Gastroesophageal sphincter (tissue), 4 donors: Measurements from ENCODE around the gene WWC1. TPM values are rescaled to one million over a fixed set of nuclear protein-coding genes. Genes with fewer than 3 reads are reported as not detected.
A peak's percentile ranks its signal among the peaks of the same experiment; 100 is the strongest.

Source experiments
- ATAC-seq: fragments of 150-250 bp; one replicate; pipeline ENCODE4 v1.9.1; 2016; ENCODE audit warnings: mild to moderate bottlenecking, moderate library complexity
- H3K27ac ChIP-seq, 4 donors: fragments of 200-600 bp; sonication (generic) in 3 of 4; 1 replicate in 3 of 4; 2 replicates in 1 of 4; pipeline ENCODE4 v1.5.1; 2016 to 2019
- H3K27me3 ChIP-seq: fragments of 200-600 bp; sonication (generic); one replicate; pipeline ENCODE4 v1.5.1; 2019
- H3K36me3 ChIP-seq, 2 donors: fragments of 200-600 bp; sonication (generic); one replicate each; pipeline ENCODE4 v1.5.1; 2019; ENCODE audit warnings: control low read depth in 1 of 2
- H3K4me1 ChIP-seq, 3 donors: fragments of 200-600 bp; sonication (generic); 1 replicate in 2 of 3; 2 replicates in 1 of 3; pipeline ENCODE4 v1.5.1; 2016 to 2019; ENCODE audit warnings: control low read depth in 2 of 3
- H3K4me3 ChIP-seq, 2 donors: fragments of 200-600 bp; sonication (generic); one replicate each; pipeline ENCODE4 v1.5.1; 2019; ENCODE audit warnings: mild to moderate bottlenecking in 1 of 2, moderate library complexity in 1 of 2
- H3K9me3 ChIP-seq, 3 donors: fragments of 200-600 bp; sonication (generic); one replicate each; pipeline ENCODE4 v1.5.1; 2017 to 2019; ENCODE audit warnings: control low read depth in 2 of 3
- EP300 ChIP-seq: sonication (generic); formaldehyde crosslinking; IDR thresholded peaks from one replicate; pipeline ENCODE4 v1.6.1; 2017; ENCODE audit warnings: antibody characterized with exemption, mild to moderate bottlenecking
- POLR2A ChIP-seq, 2 donors: fragments of 450-650 bp; IDR thresholded peaks; one replicate each; pipeline ENCODE4 v1.6.1; 2017; ENCODE audit warnings: antibody characterized with exemption in 2 of 2, mild to moderate bottlenecking in 2 of 2, moderate library complexity in 1 of 2
- POLR2AphosphoS5 ChIP-seq: sonication (generic); formaldehyde crosslinking; IDR thresholded peaks from one replicate; pipeline ENCODE4 v1.6.1; 2017; ENCODE audit warnings: antibody characterized with exemption
- WGBS, 2 donors: methylation state at CpG; one replicate each; pipeline ENCODE4 v1.1.5; 2018; ENCODE audit warnings: low coverage in 1 of 2; 5-methylcytosine and 5-hydroxymethylcytosine counted together
- total RNA-seq, 4 donors: library from RNA; depleted of rRNA; stranded (reverse); fragments of >200 nt; gene quantifications; one replicate each; pipeline ENCODE4 v1.1.0, GENCODE V29; 2016
- TF ChIP-seq, protein P1 (sequence below), 4 experiments: fragments of 200-600 bp in 2 of 4; fragments of 450-650 bp in 2 of 4; sonication (generic) in 1 of 4; IDR thresholded peaks; one replicate each; pipeline ENCODE4 v1.5.1; 2017 to 2019; ENCODE audit warnings: antibody characterized with exemption in 4 of 4, mild to moderate bottlenecking in 2 of 4, moderate library complexity in 2 of 4

The WWC1 gene
- total RNA-seq, 4 donors from 2014 or later: 0.67 to 6.9 (median 3.8) TPM

DNA sequence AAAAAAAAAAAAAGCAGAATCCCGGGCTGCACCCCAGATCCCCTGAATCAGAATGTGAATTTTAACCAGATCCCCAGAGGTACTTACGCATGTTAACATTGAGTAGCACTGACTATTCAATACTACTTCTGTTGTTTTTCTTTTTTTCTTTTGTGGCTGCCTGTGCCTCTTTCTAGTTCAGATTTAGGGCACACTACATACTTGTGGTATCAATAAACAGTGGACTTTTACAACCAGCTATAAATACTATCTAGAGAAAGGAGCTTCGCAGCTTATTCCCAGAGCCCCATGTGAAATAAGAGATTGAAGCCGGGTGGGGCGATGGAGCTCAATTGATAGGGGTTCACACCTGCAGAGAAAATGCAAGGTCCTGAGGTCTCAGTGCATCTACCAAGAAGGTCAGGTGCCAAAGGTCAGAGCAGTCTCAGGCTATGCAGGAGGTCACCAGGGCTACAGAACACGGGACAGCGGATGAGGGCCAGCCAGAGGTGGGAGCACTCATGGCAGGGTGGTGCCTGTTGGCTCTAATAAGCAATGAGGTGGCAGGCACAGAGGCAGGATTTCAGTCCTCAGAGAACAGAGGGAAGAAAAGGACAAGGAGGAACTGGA lies 22.3 kb downstream of the WWC1 start:
- H3K4me3 ChIP-seq: no peak overlapping the region
- H3K4me1 ChIP-seq: no peaks in the 10 kb centered on the region
- no peaks in the 10 kb centered on the region for H3K36me3 ChIP-seq
- no peaks in the 10 kb centered on the region for H3K9me3 ChIP-seq
- no peaks in the 10 kb centered on the region for H3K27me3 ChIP-seq
- TF ChIP-seq, protein P1, sequence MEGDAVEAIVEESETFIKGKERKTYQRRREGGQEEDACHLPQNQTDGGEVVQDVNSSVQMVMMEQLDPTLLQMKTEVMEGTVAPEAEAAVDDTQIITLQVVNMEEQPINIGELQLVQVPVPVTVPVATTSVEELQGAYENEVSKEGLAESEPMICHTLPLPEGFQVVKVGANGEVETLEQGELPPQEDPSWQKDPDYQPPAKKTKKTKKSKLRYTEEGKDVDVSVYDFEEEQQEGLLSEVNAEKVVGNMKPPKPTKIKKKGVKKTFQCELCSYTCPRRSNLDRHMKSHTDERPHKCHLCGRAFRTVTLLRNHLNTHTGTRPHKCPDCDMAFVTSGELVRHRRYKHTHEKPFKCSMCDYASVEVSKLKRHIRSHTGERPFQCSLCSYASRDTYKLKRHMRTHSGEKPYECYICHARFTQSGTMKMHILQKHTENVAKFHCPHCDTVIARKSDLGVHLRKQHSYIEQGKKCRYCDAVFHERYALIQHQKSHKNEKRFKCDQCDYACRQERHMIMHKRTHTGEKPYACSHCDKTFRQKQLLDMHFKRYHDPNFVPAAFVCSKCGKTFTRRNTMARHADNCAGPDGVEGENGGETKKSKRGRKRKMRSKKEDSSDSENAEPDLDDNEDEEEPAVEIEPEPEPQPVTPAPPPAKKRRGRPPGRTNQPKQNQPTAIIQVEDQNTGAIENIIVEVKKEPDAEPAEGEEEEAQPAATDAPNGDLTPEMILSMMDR (IDR thresholded peaks at IDR 0.05): no peak
- TF ChIP-seq EP300 (no peak), POLR2AphosphoS5 (no peak)
- 89 to 95% methylated on average over 6 to 7 of the region's 7 CpGs for WGBS, 2 donors
- no peak for ATAC-seq
- no peak overlapping the region for H3K27ac ChIP-seq

DNA sequence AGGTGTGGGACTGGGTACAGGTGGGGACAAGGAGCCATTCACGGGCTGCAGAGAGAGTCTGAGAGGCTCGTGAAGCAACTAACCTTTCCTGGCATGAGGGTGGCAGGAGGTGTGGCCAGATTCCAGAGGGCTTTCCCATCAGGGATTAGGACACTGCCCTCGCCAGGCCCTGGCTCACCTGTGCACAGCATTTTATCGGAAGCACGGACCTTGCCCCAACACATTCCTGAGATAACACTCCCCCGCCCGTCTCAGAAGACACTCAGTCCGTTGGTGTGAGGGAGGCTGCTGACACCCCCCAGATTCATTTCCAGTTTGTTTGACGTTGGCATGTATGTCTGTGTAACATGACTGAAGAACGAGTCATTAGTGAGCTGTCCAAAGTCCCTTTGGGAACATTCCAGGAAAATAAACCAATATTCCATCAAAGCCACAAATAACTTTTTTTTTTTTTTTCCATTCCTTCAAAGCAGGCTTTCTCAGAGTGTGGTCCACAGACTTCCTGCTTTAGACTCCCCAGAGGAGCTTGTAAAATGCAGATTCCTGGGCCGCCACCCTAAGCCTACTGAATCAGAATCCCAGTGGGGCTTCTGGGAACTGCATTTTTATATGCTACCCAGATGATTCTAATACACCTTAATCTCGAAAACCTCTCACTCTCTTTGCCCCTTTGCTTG lies 23.4 kb downstream of the WWC1 start:
- TF ChIP-seq, protein P1 (IDR thresholded peaks at IDR 0.05): no peak
- TF ChIP-seq EP300 (no peak), POLR2AphosphoS5 (no peak), POLR2A (IDR thresholded peaks at IDR 0.05) (no peak)
- Histone ChIP-seq H3K4me3 (no peak overlapping the region), H3K9me3 (no peaks in the 10 kb centered on the region), H3K27me3 (no peaks in the 10 kb centered on the region), H3K36me3 (no peaks in the 10 kb centered on the region), H3K4me1 (no peaks in the 10 kb centered on the region), H3K27ac (no peak overlapping the region)
- peak; percentile 19 for ATAC-seq
- WGBS, 2 donors: 40% methylated on average over 5 to 11 of the region's 12 CpGs

DNA sequence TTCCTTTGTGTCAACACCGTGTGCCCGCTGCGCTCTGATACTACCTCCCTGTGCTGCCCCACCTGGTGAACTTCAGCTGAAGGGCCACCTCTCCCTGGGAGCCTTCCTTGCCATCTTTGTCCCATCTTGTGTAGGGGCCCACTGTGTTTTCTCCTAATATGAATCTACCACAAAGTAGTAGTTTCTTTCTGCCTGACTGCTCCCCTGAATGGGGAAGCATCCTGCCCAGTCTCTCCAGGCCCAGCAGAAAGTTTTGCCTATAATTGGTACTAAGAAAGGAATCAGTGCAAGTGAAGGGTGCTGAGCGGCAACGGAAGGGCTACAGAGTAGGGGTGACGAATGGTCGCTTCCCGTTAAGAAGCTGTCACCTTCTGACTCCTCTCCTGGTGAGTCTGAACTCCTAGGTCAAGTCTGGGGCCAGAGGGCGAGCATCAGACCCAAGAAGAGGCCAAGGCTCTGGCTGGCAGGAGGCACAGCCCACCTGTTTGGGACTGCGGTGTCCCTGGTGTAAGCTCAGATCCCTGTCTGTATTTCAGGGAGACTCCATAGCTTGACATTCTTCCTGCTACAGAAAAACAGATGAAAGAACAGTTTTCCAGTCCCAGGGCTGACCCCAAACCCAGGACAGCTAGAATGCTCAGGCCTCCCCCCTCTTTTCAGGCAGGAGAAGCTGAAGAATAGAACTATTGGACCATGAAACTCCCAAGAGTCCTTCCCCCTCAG lies 24.1 kb downstream of the WWC1 start:
- 40 to 100% methylated on average over 1 of the region's 10 CpGs for WGBS, 2 donors
- TF ChIP-seq POLR2A (IDR thresholded peaks at IDR 0.05) (no peak), POLR2AphosphoS5 (no peak), EP300 (no peak)
- TF ChIP-seq, protein P1 (IDR thresholded peaks at IDR 0.05): no peak
- no peaks in the 10 kb centered on the region for H3K27me3 ChIP-seq
- no peak for ATAC-seq
- no peak overlapping the region for H3K27ac ChIP-seq
- H3K4me3 ChIP-seq: no peak overlapping the region
- no peaks in the 10 kb centered on the region for H3K36me3 ChIP-seq
- H3K9me3 ChIP-seq: no peaks in the 10 kb centered on the region
- H3K4me1 ChIP-seq: no peaks in the 10 kb centered on the region

DNA sequence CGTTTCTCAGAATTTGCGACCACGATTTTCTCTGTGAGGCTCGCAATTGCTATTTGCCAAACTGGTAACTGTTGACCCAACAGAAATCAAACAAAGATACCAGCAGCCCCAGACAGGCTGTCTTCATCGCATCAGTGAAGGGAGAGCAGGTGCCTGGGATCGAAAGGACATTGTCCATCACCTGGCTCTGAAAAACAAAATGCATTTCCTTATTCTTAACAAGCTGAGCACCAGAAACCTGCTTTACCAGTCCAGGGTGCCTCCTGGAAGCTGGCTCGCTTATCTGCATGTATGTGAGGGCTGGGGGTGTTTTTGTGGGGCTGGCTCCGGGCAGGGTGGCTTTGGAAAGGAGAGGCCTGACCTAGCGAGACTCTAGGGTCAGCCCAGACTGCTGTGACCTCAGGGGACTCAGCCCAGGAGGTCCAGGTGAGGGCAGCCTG lies 24.7 kb downstream of the WWC1 start:
- Histone ChIP-seq H3K27ac (no peak overlapping the region), H3K27me3 (no peaks in the 10 kb centered on the region), H3K4me1 (no peaks in the 10 kb centered on the region), H3K4me3 (no peak overlapping the region), H3K36me3 (no peaks in the 10 kb centered on the region), H3K9me3 (no peaks in the 10 kb centered on the region)
- 80 to 96% methylated on average over 4 to 7 of the region's 9 CpGs for WGBS, 2 donors
- no peak for ATAC-seq
- no peak for TF ChIP-seq POLR2AphosphoS5
- TF ChIP-seq POLR2A (IDR thresholded peaks at IDR 0.05): no peak
- TF ChIP-seq EP300: no peak
- TF ChIP-seq, protein P1 (IDR thresholded peaks at IDR 0.05): no peak
